ENCODE measurements around the gene ATXN1. TPM values are rescaled to one million over a fixed set of nuclear protein-coding genes. Genes with fewer than 3 reads are reported as not detected.
"Not testable (repeated sequence)": the region's sequence is repeated elsewhere in the genome, so short reads cannot be mapped to it uniquely, and the experiment has no call there.

Gene ATXN1
- polyA plus RNA-seq, 1 donor (not counting 4 experiments of a cell fraction or from before 2014, with no cell fraction given) = 9.7 TPM

GRCh38 chr6:16787128-16787682, 25.9 kb upstream of the ATXN1 start:
- Histone ChIP-seq H2AFZ (ENCODE audit: control insufficient read depth, low read length) (no peak overlapping the region), H3K9me1 (ENCODE audit: control insufficient read depth, extremely low read depth, insufficient read depth, low read length) (no peaks in the 10 kb centered on the region), H3K4me2 (ENCODE audit: control insufficient read depth, extremely low read depth, insufficient read depth, low read depth, low read length) (no peak overlapping the region), H3K4me1 (ENCODE audit: control insufficient read depth, extremely low read depth, insufficient read depth, low read length) (no peaks in the 10 kb centered on the region), H3K9ac (ENCODE audit: control insufficient read depth, extremely low read depth, insufficient read depth, low read length) (no peak overlapping the region), H3K9me3 (ENCODE audit: control insufficient read depth, low read depth, low read length) (no peaks in the 10 kb centered on the region), H3K36me3 (ENCODE audit: control insufficient read depth in 2 of 2, extremely low read depth in 1 of 2, insufficient read depth in 2 of 2, low read length in 2 of 2) (no peaks in the 10 kb centered on the region), H3K27me3 (ENCODE audit: control insufficient read depth, extremely low read depth, insufficient read depth, low read length) (no peaks in the 10 kb centered on the region), H3K27ac (ENCODE audit: control insufficient read depth, insufficient read depth, low read length) (no peak overlapping the region), H4K20me1 (ENCODE audit: control insufficient read depth, extremely low read depth, insufficient read depth, low read length) (no peaks in the 10 kb centered on the region), H3K79me2 (ENCODE audit: control insufficient read depth, insufficient read depth, low read length) (no peaks in the 10 kb centered on the region), H3K4me3 (ENCODE audit: control insufficient read depth in 2 of 3, extremely low read depth in 1 of 3, insufficient read depth in 2 of 3, low read depth in 1 of 3, low read length in 3 of 3) (no peak overlapping the region)
- dilution Hi-C loops (cut with MboI; ENCODE audit: extremely low pct_ligation_motif_present, low sequenced_read_pairs) = no loop called here
- no peak for TF ChIP-seq EZH2 (IDR thresholded peaks at IDR 0.05; ENCODE audit: low read length)
- TF ChIP-seq, protein P1, sequence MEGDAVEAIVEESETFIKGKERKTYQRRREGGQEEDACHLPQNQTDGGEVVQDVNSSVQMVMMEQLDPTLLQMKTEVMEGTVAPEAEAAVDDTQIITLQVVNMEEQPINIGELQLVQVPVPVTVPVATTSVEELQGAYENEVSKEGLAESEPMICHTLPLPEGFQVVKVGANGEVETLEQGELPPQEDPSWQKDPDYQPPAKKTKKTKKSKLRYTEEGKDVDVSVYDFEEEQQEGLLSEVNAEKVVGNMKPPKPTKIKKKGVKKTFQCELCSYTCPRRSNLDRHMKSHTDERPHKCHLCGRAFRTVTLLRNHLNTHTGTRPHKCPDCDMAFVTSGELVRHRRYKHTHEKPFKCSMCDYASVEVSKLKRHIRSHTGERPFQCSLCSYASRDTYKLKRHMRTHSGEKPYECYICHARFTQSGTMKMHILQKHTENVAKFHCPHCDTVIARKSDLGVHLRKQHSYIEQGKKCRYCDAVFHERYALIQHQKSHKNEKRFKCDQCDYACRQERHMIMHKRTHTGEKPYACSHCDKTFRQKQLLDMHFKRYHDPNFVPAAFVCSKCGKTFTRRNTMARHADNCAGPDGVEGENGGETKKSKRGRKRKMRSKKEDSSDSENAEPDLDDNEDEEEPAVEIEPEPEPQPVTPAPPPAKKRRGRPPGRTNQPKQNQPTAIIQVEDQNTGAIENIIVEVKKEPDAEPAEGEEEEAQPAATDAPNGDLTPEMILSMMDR (optimal IDR thresholded peaks at IDR 0.05 in 1 of 3, IDR thresholded peaks at IDR 0.05 in 1 of 3, conservative IDR thresholded peaks at IDR 0.05 in 1 of 3; ENCODE audit: extremely low read depth in 1 of 3, insufficient read depth in 2 of 3, low read length in 3 of 3) = no peak
- FAIRE-seq (no peak), DNase-seq (ENCODE audit: low read depth, low spot score) (no peak)

DNA sequence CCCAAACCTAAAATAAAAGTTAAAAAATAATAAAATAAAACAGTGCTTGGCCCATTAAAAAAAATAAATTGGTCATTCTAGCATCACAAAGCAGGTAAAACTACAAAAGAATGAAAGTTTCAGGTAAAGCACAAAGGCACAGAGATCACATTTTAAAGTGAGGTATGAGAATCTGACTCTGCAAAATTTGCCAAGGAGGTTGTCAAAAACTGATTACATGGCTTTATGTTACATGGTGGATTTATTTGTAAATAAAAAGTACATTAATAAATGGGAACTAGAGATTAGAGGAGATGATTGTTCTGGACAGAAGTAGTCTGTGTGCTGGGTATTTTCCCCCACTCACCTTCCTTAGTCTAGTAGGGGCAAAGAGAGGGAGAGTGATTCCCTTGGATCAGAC, 24.2 kb upstream of the ATXN1 start:
- peaks cover 13% of the 10 kb centered on the region for H3K4me1 ChIP-seq (ENCODE audit: control insufficient read depth, extremely low read depth, insufficient read depth, low read length)
- H3K9ac ChIP-seq (ENCODE audit: control insufficient read depth, extremely low read depth, insufficient read depth, low read length) = no peak overlapping the region
- FAIRE-seq (no peak), DNase-seq (ENCODE audit: low read depth, low spot score) (no peak)
- H3K4me3 ChIP-seq (ENCODE audit: control insufficient read depth in 2 of 3, extremely low read depth in 1 of 3, insufficient read depth in 2 of 3, low read depth in 1 of 3, low read length in 3 of 3) = no peak overlapping the region
- no peak overlapping the region for H3K4me2 ChIP-seq (ENCODE audit: control insufficient read depth, extremely low read depth, insufficient read depth, low read depth, low read length)
- H3K9me1 ChIP-seq (ENCODE audit: control insufficient read depth, extremely low read depth, insufficient read depth, low read length) = no peaks in the 10 kb centered on the region
- TF ChIP-seq EZH2 (IDR thresholded peaks at IDR 0.05; ENCODE audit: low read length) = no peak
- TF ChIP-seq, protein P1 (optimal IDR thresholded peaks at IDR 0.05 in 1 of 3, IDR thresholded peaks at IDR 0.05 in 1 of 3, conservative IDR thresholded peaks at IDR 0.05 in 1 of 3; ENCODE audit: extremely low read depth in 1 of 3, insufficient read depth in 2 of 3, low read length in 3 of 3) = no peak
- no peak overlapping the region for H3K27ac ChIP-seq (ENCODE audit: control insufficient read depth, insufficient read depth, low read length)
- no peaks in the 10 kb centered on the region for H3K27me3 ChIP-seq (ENCODE audit: control insufficient read depth, extremely low read depth, insufficient read depth, low read length)
- dilution Hi-C loops (cut with MboI; ENCODE audit: extremely low pct_ligation_motif_present, low sequenced_read_pairs) = no loop called here
- no peaks in the 10 kb centered on the region for H3K79me2 ChIP-seq (ENCODE audit: control insufficient read depth, insufficient read depth, low read length)
- H3K36me3 ChIP-seq (ENCODE audit: control insufficient read depth in 2 of 2, extremely low read depth in 1 of 2, insufficient read depth in 2 of 2, low read length in 2 of 2) = no peaks in the 10 kb centered on the region
- no peaks in the 10 kb centered on the region for H4K20me1 ChIP-seq (ENCODE audit: control insufficient read depth, extremely low read depth, insufficient read depth, low read length)
- H3K9me3 ChIP-seq (ENCODE audit: control insufficient read depth, low read depth, low read length) = no peaks in the 10 kb centered on the region
- H2AFZ ChIP-seq (ENCODE audit: control insufficient read depth, low read length) = no peak overlapping the region

GRCh38 chr6:16784957-16785356, 23.7 kb upstream of the ATXN1 start:
- H3K36me3 ChIP-seq (ENCODE audit: control insufficient read depth in 2 of 2, extremely low read depth in 1 of 2, insufficient read depth in 2 of 2, low read length in 2 of 2); H3K9me1 ChIP-seq (ENCODE audit: control insufficient read depth, extremely low read depth, insufficient read depth, low read length); H3K79me2 ChIP-seq (ENCODE audit: control insufficient read depth, insufficient read depth, low read length); H3K27me3 ChIP-seq (ENCODE audit: control insufficient read depth, extremely low read depth, insufficient read depth, low read length); H3K9me3 ChIP-seq (ENCODE audit: control insufficient read depth, low read depth, low read length); H3K4me2 ChIP-seq (ENCODE audit: control insufficient read depth, extremely low read depth, insufficient read depth, low read depth, low read length); dilution Hi-C loops (cut with MboI; ENCODE audit: extremely low pct_ligation_motif_present, low sequenced_read_pairs); FAIRE-seq; H3K4me3 ChIP-seq (ENCODE audit: control insufficient read depth in 2 of 3, extremely low read depth in 1 of 3, insufficient read depth in 2 of 3, low read depth in 1 of 3, low read length in 3 of 3); H4K20me1 ChIP-seq (ENCODE audit: control insufficient read depth, extremely low read depth, insufficient read depth, low read length); H3K9ac ChIP-seq (ENCODE audit: control insufficient read depth, extremely low read depth, insufficient read depth, low read length); H3K27ac ChIP-seq (ENCODE audit: control insufficient read depth, insufficient read depth, low read length); H2AFZ ChIP-seq (ENCODE audit: control insufficient read depth, low read length); DNase-seq (ENCODE audit: low read depth, low spot score): not testable (repeated sequence)
- peaks cover 13% of the 10 kb centered on the region for H3K4me1 ChIP-seq (ENCODE audit: control insufficient read depth, extremely low read depth, insufficient read depth, low read length)

Measured in keratinocyte (primary cell).